Loucy (cell line): ENCODE data around the gene ALMS1.

Source experiments
- CTCF ChIP-seq: fragments of 200-600 bp; sonication (generic); conservative IDR thresholded peaks from 2 replicates; pipeline ENCODE4 v1.5.1; 2014; ENCODE audit warnings: mild to moderate bottlenecking, antibody characterized with exemption, low read length
- EZH2phosphoT487 ChIP-seq: fragments of 200-600 bp; IDR thresholded peaks from 2 replicates; pipeline ENCODE4 v1.6.1; 2018; ENCODE audit warnings: antibody characterized with exemption, mild to moderate bottlenecking, moderate library complexity, borderline replicate concordance

DNA sequence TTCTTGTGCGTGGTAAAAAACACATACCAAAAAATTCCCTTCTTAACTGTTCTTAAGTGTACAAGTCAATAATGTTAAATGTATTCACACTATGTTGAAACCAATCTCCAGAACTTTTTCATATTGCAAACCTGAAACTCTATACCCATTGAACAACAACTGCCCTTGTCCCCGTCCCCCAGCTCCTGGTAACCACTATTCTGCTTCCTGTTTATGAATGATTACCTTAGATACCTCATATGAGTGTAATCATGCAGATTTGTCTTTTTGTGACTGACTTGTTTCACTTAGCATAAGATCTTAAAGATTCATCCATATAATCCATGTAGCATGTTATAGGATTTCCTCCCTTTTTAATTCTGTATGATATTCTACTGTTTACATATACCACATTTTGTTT is 196.7 kb downstream of the ALMS1 start:
- TF ChIP-seq EZH2phosphoT487 = no peak
- no peak for TF ChIP-seq CTCF
